ENCODE measurements around the gene CAMK2N1.

GRCh38 chr1:20485527-20486456 lies at the start of gene CAMK2N1:
- no peak for TF ChIP-seq CTCF (IDR thresholded peaks at IDR 0.05; ENCODE audit: poor library complexity)
- TF ChIP-seq EZH2 (IDR thresholded peaks at IDR 0.05; ENCODE audit: borderline replicate concordance): no peak
- no peak for TF ChIP-seq EZH2phosphoT487 (IDR thresholded peaks at IDR 0.05; ENCODE audit: low read depth, severe bottlenecking, unreplicated experiment)
